ENCODE results near the gene CCDC78. TPM values are rescaled to one million over a fixed set of nuclear protein-coding genes. Genes with fewer than 3 reads are reported as not detected.

CCDC78 gene
- total RNA-seq, 4 donors from 2014 or later: 0.13 TPM; not detected in 3

DNA sequence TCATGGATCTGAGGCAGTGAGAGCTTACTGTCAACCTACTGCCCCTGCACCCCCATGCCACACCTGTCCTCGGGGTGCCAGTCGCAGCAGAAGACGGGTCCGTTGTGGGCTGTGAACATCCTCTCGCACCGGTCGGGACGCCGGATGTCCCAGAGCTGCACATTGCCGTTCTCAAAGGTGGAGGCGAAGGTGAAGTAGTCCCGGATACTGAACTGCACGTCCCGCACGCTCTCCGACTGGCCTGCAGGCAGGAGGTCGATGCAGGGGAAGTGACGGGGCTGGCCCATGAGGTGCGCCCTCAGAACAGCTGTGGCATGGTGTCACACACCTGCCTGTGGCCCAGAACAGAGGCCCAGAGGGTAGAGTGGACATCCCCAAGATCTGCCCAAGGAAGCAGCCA lies 38.7 kb downstream of the CCDC78 start:
- no peak overlapping the region for H3K27ac ChIP-seq
- TF ChIP-seq POLR2A (IDR thresholded peaks at IDR 0.05) (no peak), POLR2AphosphoS5 (IDR thresholded peaks at IDR 0.05) (no peak), EP300 (IDR thresholded peaks at IDR 0.05) (no peak)
- TF ChIP-seq, protein P1, sequence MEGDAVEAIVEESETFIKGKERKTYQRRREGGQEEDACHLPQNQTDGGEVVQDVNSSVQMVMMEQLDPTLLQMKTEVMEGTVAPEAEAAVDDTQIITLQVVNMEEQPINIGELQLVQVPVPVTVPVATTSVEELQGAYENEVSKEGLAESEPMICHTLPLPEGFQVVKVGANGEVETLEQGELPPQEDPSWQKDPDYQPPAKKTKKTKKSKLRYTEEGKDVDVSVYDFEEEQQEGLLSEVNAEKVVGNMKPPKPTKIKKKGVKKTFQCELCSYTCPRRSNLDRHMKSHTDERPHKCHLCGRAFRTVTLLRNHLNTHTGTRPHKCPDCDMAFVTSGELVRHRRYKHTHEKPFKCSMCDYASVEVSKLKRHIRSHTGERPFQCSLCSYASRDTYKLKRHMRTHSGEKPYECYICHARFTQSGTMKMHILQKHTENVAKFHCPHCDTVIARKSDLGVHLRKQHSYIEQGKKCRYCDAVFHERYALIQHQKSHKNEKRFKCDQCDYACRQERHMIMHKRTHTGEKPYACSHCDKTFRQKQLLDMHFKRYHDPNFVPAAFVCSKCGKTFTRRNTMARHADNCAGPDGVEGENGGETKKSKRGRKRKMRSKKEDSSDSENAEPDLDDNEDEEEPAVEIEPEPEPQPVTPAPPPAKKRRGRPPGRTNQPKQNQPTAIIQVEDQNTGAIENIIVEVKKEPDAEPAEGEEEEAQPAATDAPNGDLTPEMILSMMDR (IDR thresholded peaks at IDR 0.05): no peak
- no peak for ATAC-seq
- peaks cover 0 to 34% of the 10 kb centered on the region in 2 donors for H3K36me3 ChIP-seq
- no CpG with 5 or more reads among the region's 19 CpGs for WGBS, 2 donors (ENCODE audit: low coverage in 1 of 2)
- peaks cover 0 to 68% (median 41%) of the 10 kb centered on the region in 3 donors for H3K4me1 ChIP-seq
- peaks cover 9% of the 10 kb centered on the region for H3K27me3 ChIP-seq
- no peak overlapping the region for H3K4me3 ChIP-seq
- no peaks in the 10 kb centered on the region for H3K9me3 ChIP-seq

DNA sequence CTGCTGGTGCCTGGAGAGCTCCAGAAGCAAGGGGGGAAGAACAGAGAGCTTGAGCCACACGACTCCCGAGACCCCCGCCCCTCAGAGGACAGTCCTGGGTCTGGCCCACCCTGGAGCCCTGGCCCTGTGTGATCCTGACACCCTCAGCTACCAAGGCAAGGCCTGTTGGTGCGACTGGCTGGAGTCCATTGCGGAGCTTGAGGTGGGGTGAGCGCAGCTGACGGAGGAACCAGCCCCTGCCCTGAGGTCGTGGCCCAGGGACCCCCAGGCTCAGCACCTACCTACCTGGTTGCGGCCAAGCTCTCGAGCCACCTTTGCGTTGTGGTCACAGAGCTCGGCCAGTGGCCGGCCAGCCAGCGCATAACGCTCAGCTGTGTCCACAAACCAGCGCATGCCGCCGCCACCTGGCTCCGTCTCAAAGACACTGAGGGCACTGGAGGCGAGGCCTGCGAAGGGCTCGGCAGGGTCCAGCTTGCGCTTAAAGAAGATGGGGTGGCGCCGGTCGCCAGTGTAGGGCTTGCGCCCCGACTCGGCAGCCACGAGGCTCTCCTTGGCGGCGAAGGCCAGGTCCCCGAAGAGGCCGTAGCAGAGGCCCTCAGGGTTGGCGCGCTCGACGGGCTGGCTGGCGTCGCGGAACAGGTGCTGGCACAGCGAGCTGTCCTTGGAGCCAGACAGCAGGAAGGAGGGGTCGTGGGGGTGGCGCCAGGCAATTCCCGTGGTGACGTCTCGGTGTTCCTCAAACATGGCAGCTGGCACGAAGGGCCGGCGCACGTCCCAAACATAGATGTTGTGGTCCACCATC lies 39.6 kb downstream of the CCDC78 start:
- no peak for ATAC-seq
- WGBS, 2 donors (ENCODE audit: low coverage in 1 of 2): no CpG with 5 or more reads among the region's 51 CpGs
- H3K9me3 ChIP-seq: no peaks in the 10 kb centered on the region

DNA sequence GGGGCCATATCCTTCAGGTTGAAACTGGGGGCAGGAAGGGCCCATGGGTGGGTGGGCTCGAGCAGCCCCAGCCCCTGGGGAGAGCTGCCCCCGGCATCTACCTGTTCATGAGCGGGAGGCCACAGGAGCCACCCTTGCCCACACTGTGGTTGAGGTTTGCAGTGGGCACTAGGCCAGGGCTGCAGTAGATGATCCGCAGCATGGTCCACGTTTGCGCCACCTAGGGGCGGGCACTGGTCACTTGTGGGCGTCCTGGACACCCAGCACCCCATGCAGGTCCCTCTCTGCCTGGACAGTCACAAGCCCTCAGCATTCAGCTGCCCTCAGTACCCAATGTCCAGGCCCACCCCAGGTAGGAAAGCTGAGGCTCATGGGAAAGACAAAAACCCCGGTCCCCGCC lies 40.3 kb downstream of the CCDC78 start:
- no peak overlapping the region for H3K27ac ChIP-seq
- H3K4me3 ChIP-seq: no peak overlapping the region
- peaks cover 0 to 46% of the 10 kb centered on the region in 2 donors for H3K36me3 ChIP-seq
- 20% methylated on average over 1 of the region's 10 CpGs; no CpG with 5 or more reads in 1 of the 2 donors for WGBS, 2 donors (ENCODE audit: low coverage in 1 of 2)
- no peak for TF ChIP-seq POLR2AphosphoS5 (IDR thresholded peaks at IDR 0.05)
- TF ChIP-seq, protein P1 (IDR thresholded peaks at IDR 0.05): peak in 1 of 4 experiments; percentile 27
- no peak for TF ChIP-seq EP300 (IDR thresholded peaks at IDR 0.05)
- no peak for ATAC-seq
- no peaks in the 10 kb centered on the region for H3K9me3 ChIP-seq
- H3K4me1 ChIP-seq: peaks cover 0 to 84% (median 56%) of the 10 kb centered on the region in 3 donors
- H3K27me3 ChIP-seq: no peaks in the 10 kb centered on the region

More for the DNA sequence above, 39.6 kb downstream of the CCDC78 start:
- H3K36me3 ChIP-seq: peaks cover 0 to 42% of the 10 kb centered on the region in 2 donors
- TF ChIP-seq POLR2A (IDR thresholded peaks at IDR 0.05) (no peak), EP300 (IDR thresholded peaks at IDR 0.05) (no peak), POLR2AphosphoS5 (IDR thresholded peaks at IDR 0.05) (no peak)
- TF ChIP-seq, protein P1 (IDR thresholded peaks at IDR 0.05): no peak
- H3K4me3 ChIP-seq: no peak overlapping the region
- H3K27me3 ChIP-seq: peaks cover 2% of the 10 kb centered on the region
- H3K27ac ChIP-seq: no peak overlapping the region
- peaks cover 0 to 77% (median 49%) of the 10 kb centered on the region in 3 donors for H3K4me1 ChIP-seq

DNA sequence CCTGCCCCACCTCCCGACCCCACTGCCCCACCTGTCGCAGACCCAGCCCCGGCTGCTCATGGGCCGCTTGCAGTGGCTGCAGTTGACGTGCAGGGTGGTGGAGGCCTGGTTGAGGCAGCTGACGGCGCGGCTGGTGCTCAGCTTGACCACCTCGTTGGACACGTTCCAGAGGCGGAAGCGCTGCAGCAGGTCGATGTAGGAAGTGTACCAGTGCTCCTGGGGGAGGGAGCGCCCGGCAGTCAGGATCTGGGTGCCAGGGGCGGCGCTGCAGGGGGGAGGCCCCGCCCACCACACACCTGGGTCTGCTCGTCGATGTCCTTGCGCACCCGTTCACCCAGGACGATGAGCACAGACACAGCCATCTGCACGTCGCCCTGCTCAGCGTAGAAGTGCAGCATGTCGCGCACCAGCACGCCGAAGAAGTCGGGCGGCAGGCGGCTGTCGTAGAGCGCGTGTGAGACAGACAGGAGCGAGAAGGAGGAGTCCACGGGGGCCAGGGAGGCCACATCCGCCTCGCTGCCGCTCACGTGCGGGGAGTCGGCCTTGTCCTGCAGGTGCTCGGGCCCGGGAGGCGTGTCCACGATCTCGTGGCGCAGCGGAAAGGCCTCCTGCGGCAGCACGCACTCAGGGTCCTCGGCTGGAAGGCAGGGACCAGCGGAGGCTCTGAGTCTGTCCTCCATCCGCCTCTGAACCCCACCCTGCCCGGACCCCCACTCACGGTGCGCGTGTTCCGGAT lies 41.1 kb downstream of the CCDC78 start:
- no peaks in the 10 kb centered on the region for H3K27me3 ChIP-seq
- H3K27ac ChIP-seq: peak overlapping the region in 3 of 4 donors; percentile 79 to 88 (median 86)
- ATAC-seq: no peak
- H3K4me1 ChIP-seq: peaks cover 0 to 81% (median 54%) of the 10 kb centered on the region in 3 donors
- H3K36me3 ChIP-seq: peaks cover 0 to 46% of the 10 kb centered on the region in 2 donors
- peak overlapping the region; percentile 47 to 81 for H3K4me3 ChIP-seq
- no CpG with 5 or more reads among the region's 61 CpGs for whole genome bisulfite sequencing, 2 donors (ENCODE audit: low coverage in 1 of 2)
- TF ChIP-seq POLR2AphosphoS5 (IDR thresholded peaks at IDR 0.05) (no peak), EP300 (IDR thresholded peaks at IDR 0.05) (no peak), POLR2A (IDR thresholded peaks at IDR 0.05) (no peak)
- TF ChIP-seq, protein P1 (IDR thresholded peaks at IDR 0.05): no peak
- no peaks in the 10 kb centered on the region for H3K9me3 ChIP-seq
